ENCODE measurements around the gene APP.

APP gene

DNA sequence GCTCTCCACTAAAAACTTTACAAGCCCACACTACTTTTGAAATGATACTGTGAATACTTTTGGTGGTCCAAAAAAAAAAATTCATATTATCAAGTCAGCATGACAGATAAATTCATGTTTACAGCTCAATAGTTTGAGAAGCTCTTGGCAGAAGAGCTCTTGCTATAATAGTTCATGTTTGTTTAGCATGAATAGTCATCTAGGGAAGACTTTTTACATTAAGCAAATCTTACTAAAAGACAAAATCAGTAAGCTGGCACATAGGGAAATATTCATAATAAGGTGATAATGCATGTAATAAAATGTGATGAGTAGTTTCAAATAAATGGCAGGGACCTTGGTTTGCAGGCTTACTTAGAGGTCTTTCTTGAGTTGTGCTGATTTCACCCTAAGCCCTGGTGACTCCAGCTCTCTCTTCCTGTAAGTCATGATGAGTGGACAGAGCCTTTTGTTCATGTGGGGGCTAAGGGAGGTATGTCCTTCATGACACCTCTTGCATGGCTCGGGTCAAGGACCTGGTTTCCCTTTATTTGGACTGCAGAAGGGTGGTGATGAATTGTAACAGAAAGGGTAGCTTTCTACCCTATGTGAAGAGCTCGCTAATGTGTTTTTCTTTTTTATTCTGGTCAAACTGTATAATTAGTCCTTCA lies 269.1 kb downstream of the APP start:
- DNase-seq (ENCODE audit: low read depth) = no peak

- no peak for DNase-seq (ENCODE audit: low read depth)
These were observed 271.9 kb downstream of the APP start for GRCh38 chr21:25898671-25899070.

DNA sequence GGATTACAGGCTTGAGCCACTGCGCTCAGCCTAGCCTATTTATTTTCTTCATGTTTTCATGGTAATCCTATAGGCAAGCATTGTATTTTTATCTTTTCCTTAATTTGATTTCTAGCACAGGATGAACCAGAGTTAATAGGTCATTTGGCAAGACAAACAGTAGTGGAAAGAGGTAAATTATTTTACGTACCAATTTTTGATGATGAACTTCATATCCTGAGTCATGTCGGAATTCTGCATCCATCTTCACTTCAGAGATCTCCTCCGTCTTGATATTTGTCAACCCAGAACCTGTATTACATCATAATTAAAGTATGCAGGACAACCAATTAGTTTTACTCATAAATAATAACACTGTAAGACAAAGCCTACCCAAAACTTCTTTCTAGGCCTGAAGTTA lies 273.2 kb downstream of the APP start:
- DNase-seq (ENCODE audit: low read depth) = no peak

- no peak for DNase-seq (ENCODE audit: low read depth)
These were observed 274.0 kb downstream of the APP start for GRCh38 chr21:25896501-25897056.

- DNase-seq (ENCODE audit: low read depth) = no peak
These were observed 274.9 kb downstream of the APP start for GRCh38 chr21:25895565-25896205.

- DNase-seq (ENCODE audit: low read depth) = no peak
These were observed 277.4 kb downstream of the APP start for GRCh38 chr21:25893191-25893590.

- DNase-seq (ENCODE audit: low read depth) = no peak
These were observed 279.0 kb downstream of the APP start for GRCh38 chr21:25891596-25891995.

- no peak for DNase-seq (ENCODE audit: low read depth)
These were observed 280.6 kb downstream of the APP start for GRCh38 chr21:25890001-25890400.

- DNase-seq (ENCODE audit: low read depth) = no peak
These were observed 281.9 kb downstream of the APP start for GRCh38 chr21:25888711-25889110.

DNA sequence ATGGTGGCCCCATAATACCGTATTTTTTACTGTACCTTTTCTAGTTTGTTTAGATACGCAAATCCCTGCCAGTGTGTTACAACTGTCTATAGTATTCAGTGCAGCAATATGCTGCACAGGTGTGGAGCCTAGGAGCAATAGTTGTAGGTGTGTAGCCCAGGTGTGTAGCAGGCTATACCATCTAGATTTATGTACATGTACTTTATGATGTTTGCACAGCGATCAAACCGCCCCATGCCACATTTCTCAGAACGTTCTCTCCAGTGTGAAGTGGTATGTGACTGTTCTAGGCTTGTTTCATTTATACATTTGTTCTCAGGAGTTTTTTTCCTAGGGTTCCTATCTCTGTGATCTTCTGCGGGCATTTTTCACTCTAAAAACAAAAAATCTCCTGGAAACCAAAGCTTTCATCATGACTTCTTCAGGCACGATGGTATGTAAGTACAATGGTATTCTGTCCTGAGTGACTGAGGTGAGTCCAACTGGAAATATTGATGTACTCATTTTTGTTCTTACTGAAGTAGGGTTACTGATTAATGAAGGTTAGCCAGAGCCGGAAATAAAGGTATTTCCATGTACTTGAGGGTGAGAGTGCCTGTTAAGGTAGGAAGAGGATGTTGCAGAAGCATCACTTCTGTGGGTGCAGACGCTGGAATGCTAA lies 282.8 kb downstream of the APP start:
- DNase-seq (ENCODE audit: low read depth) = no peak

DNA sequence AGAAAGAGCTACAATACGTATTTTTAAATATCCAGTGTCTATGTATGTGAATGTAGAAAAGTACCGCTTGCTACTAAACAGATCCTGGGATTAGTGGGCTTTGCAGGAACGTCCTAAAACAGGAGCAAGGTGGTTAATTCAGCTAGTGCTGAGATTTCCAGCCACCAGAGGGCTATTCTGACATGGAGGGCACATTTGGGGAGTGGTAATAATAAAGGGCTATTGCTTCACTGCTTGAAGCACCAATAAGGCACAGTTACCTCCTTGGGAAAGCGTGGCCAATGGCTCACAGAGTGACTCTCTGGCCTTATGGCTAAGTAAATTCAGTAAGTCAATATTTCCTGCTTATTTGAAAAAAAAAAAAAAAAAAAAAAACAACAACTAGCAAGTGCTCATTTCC lies 283.4 kb downstream of the APP start:
- DNase-seq (ENCODE audit: low read depth) = no peak

DNA sequence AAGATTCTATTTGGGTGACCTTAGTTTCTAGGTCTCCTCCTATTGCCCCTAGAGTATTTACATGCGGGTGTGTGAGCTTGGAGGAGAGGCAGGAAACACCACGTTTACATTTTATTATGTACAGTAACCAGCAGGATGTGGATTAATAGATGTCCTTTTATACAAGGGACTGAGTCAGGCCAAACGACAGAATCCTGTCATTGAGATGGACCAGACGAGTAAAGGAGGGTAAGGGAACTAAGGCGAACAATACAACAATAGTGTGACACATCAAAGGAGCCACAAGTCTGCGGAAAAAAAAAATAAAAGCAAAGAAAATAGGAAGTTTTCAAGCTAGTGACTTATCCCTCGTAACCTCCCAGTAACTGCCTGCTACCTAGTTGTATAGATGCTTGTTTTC lies 284.7 kb downstream of the APP start:
- DNase-seq (ENCODE audit: low read depth) = no peak

GRCh38 chr21:25885405-25885804 lies 285.2 kb downstream of the APP start:
- DNase-seq (ENCODE audit: low read depth) = no peak

DNA sequence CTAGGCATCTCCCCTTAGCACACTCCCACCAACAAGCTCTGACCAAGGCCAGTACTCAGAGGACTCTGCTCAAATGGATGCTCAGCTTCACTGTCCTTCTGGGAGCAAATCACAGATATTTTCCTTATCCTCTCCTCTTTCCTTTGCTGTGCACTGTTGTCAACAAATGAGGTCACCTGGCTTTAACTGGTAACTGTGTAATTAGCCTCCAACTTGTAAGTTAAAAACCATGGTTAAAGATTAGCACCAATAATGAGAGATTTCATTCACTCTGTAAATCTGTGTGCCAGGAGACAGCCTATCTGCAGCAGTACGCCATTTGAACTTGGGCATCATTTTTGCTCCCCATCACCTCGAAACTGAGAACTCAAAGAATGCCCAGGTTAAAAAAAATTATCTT lies 286.3 kb downstream of the APP start:
- DNase-seq (ENCODE audit: low read depth) = no peak

GRCh38 chr21:25881524-25882376 lies 288.8 kb downstream of the APP start:
- DNase-seq (ENCODE audit: low read depth) = no peak

GRCh38 chr21:25879203-25879602 lies 291.4 kb downstream of the APP start:
- no peak for DNase-seq (ENCODE audit: low read depth)

- no peak for DNase-seq (ENCODE audit: low read depth)
These were observed 292.2 kb downstream of the APP start for GRCh38 chr21:25878344-25878743.

DNA sequence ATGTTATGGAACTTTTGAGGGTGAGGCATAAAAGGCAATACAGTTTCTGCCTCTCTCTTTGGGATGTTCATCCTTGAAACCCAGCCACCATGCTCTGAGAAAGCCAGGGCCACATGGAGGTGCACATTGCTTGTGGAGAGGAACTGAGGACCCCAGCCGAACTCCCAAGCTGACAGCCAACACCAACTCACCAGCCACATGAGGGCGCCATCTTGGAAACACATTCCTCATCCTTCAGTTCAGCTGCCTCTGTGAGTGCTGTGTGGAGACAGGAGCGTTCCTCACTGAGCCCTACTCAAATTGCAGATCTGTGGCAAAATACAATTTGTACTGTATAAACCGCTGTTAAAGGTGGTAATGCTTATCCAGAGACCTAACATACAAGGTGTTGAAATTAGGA lies 298.3 kb downstream of the APP start:
- DNase-seq (ENCODE audit: low read depth) = no peak

GRCh38 chr21:25871566-25871965 lies 299.0 kb downstream of the APP start:
- DNase-seq (ENCODE audit: low read depth) = no peak

- no peak for DNase-seq (ENCODE audit: low read depth)
These were observed 300.5 kb downstream of the APP start for GRCh38 chr21:25870084-25870483.

DNA sequence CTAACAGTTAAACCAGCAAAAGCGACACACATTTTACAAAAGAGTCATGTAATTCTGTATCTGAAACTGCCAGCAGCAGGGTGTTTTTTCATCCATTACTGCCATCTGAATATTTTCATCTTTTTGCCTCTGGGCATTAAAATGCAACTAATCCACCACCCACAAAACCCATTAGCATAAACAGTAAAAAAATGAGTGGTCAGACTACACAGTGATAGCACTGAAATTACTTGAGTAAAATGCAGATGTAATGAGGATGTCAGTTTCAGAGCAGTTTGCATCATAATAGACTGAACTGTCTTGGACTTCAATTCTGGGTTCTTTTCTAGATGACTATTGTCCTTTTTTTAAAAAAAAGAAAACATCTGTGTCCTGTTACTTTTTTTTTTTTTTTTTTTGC lies 303.5 kb downstream of the APP start:
- DNase-seq (ENCODE audit: low read depth) = no peak

- no peak for DNase-seq (ENCODE audit: low read depth)
These were observed 306.8 kb downstream of the APP start for GRCh38 chr21:25863747-25864146.
